Stimulated activated CD8-positive, alpha-beta memory T cell treated with anti-CD3 and anti-CD28 coated beads, Interleukin-15, amount 100 ng/mL, for 48 hours (primary cell): ENCODE data around the gene FSCB.
"Not testable (repeated sequence)": the region's sequence is repeated elsewhere in the genome, so short reads cannot be mapped to it uniquely, and the experiment has no call there.

Experiments used
- DNase-seq, 2 donors: peaks; one replicate each; pipeline ENCODE4 v3.0.0-alpha.2; 2020; ENCODE audit warnings: low read depth in 2 of 2

The FSCB gene

GRCh38 chr14:44507183-44507582 is at the start of gene FSCB:
FSCB (minus strand) TSS chr14:44507283; CDS start chr14:44506987, 296 bp downstream.
- DNase-seq = no peak

- DNase-seq = no peak
Observed at GRCh38 chr14:44531658-44532057, 24.6 kb upstream of the FSCB start.

- DNase-seq = no peak
Observed at GRCh38 chr14:44530475-44530874, 23.4 kb upstream of the FSCB start.

GRCh38 chr14:44529026-44529425 is 21.9 kb upstream of the FSCB start:
- DNase-seq = no peak

GRCh38 chr14:44528180-44528579 is 21.1 kb upstream of the FSCB start:
- DNase-seq = no peak

- DNase-seq = no peak
Observed at GRCh38 chr14:44525237-44525636, 18.2 kb upstream of the FSCB start.

GRCh38 chr14:44515668-44516067 is 8.6 kb upstream of the FSCB start:
- DNase-seq = not testable (repeated sequence)

- DNase-seq = no peak
Observed at GRCh38 chr14:44508834-44509233, 1.8 kb upstream of the FSCB start.

- DNase-seq = no peak
Observed at GRCh38 chr14:44505588-44505987, 1.5 kb downstream of the FSCB start.

GRCh38 chr14:44497148-44497547 is 9.9 kb downstream of the FSCB start:
- no peak for DNase-seq

- no peak for DNase-seq
Observed at GRCh38 chr14:44494137-44494536, 12.9 kb downstream of the FSCB start.

GRCh38 chr14:44490966-44491365 is 16.1 kb downstream of the FSCB start:
- DNase-seq = no peak

GRCh38 chr14:44477953-44478352 is 29.1 kb downstream of the FSCB start:
- no peak for DNase-seq

- no peak for DNase-seq
Observed at GRCh38 chr14:44468771-44469170, 38.3 kb downstream of the FSCB start.

GRCh38 chr14:44463356-44464004 is 43.6 kb downstream of the FSCB start:
- DNase-seq = no peak

GRCh38 chr14:44462381-44462780 is 44.7 kb downstream of the FSCB start:
- no peak for DNase-seq

GRCh38 chr14:44461811-44462210 is 45.3 kb downstream of the FSCB start:
- no peak for DNase-seq
